GM12873 (cell line): ENCODE data around the gene CTNNA1.

Experiments used
- TF ChIP-seq, protein P1 (sequence below): IDR thresholded peaks from 2 replicates; pipeline ENCODE4 v1.5.1; 2012; ENCODE audit warnings: low read depth, mild to moderate bottlenecking, moderate library complexity, low read length, control low read depth; ENCODE audit not compliant: insufficient read depth; ENCODE audit errors: missing control alignments

Gene CTNNA1

DNA sequence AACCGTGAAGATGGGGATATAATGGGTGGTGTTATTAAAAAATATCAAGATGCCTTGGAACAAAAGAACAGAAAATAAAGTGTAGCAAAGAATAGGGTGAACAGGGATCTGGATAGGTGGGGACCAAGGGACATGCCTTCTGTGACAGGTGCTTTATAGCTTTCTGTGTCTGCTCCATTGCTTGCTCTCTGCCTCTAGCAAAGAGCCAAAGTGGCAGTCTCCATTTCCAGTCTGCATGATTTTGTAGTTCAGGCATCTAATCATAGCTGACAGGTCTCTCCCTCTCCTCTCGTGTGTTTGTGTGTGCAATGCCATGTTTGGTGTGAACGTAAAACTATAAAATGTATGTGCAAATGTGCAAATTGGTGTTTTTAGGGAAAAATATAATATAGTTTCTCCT is 86.9 kb downstream of the CTNNA1 start:
- TF ChIP-seq, protein P1, sequence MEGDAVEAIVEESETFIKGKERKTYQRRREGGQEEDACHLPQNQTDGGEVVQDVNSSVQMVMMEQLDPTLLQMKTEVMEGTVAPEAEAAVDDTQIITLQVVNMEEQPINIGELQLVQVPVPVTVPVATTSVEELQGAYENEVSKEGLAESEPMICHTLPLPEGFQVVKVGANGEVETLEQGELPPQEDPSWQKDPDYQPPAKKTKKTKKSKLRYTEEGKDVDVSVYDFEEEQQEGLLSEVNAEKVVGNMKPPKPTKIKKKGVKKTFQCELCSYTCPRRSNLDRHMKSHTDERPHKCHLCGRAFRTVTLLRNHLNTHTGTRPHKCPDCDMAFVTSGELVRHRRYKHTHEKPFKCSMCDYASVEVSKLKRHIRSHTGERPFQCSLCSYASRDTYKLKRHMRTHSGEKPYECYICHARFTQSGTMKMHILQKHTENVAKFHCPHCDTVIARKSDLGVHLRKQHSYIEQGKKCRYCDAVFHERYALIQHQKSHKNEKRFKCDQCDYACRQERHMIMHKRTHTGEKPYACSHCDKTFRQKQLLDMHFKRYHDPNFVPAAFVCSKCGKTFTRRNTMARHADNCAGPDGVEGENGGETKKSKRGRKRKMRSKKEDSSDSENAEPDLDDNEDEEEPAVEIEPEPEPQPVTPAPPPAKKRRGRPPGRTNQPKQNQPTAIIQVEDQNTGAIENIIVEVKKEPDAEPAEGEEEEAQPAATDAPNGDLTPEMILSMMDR: no peak

DNA sequence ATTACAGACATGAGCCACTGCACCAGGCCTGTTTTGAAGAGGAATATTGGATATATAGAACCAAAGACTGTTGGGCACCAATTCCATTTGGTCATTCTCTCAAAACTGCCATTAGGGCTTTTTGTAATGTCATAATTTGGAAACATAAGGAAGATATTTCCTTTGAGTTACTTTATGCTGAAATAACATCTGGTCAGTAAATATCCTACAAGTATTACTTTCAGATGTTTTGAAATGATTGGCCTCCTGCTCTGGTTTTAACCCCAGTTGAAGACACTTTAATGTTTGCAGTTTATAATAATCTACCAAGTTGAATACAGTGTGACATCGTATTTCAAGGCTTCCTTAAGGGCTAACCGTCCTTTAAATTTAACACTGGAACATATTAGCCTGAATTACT is 88.3 kb downstream of the CTNNA1 start:
- TF ChIP-seq, protein P1: no peak

DNA sequence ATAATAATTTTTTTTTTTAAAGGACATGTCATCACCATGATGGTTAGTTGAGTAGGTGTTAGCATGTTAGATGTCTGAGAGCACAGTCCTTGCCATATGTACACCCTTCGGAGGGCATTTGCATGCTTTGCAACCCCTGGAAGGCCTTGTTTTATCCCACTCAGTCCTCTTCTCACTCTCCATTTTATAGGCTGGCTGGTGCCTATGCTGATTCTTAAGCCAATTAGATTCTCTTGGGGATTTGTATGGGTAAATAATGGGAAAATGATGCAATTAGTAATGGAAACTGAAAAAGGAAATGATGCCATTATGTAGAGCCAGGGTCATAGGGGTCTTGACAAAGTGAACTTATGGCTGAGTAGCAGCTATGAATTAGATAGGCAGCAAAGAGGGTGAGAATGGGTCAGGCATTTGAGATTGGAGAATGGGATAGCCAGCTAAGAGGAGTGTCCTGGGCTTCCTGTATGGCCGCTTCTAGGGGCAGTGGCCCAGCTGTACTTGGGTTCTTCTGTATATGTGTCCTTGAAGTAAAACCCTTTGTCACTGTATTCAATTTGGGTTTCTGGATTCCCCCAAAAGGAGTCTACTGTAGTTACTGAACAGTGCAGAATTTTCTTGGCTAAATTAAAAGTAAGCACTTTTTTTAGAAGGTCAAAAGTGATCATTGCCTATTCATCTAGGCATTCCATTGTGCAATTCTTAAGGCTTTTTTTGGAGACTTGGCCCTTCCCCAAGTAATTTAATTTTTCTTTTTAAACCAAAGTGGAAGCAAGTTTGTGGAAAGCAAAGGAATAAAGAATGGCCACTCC is 90.3 kb downstream of the CTNNA1 start:
- TF ChIP-seq, protein P1: no peak

DNA sequence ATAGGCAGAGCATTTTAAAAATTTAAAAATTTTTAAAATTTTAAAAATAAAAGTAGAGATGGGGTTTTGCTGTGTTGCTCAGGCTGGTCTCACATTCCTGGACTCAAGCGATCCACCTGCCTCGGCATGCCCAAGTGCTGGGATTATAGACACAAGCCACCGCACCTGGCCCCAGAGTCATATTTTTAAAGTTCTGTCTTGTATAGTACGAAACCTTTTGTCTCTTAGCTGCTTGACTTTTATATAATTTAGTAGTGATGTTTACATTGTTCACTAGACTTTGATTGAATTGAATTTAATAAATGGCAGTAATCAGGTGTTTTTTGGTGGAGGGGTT is 90.9 kb downstream of the CTNNA1 start:
- TF ChIP-seq, protein P1: no peak

DNA sequence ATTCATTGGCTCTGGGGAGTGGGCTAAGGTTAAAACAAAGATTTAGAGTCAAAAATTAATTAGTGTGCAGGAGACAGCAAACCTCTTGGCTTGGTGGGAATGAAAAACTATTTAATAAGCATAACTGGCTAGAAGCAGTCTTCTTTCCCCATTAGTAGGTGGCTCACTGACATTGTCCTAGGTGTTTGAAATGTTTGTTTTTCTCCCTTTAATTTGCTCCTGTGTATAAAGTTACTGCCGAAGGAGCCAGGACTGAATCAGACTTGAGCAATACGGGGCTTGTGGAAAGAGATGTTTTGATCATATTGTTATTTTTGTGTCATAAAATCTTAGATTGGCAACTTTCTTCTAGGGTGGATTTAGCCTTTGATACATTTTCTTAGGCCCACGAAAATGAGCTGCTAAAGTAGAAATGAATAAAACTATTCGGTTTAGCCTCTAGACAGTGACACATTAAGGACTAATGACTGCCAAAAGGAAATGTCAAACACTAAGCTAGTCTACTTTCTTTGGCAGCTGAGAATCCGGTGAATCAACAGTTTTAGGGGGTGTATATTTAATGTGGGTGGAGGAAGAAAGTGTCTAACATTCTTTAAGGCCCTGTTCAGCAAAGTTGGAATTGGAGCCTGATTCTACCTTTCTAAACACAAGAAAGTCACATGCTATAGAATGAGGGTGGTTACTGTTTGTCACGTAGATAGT is 91.7 kb downstream of the CTNNA1 start:
- TF ChIP-seq, protein P1: no peak

DNA sequence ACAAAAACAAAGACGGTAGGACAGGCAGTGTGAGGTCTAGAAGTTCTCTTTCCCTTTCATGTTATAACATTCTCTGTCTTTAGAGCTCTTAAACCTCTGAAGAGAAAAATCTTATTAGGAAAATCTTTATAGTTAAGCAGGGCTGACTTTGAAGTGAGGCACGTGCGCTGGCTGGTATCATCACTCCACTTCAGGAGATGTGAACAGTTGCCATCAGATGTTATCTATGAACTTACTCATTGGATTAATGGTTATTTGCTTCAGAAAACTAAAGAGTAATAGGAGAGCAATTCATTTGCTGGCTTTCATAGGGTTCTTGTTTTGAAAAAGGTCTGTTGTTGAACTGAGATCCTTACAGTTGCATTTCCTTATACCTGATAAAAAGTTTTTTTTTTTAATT is 96.2 kb downstream of the CTNNA1 start:
- TF ChIP-seq, protein P1: no peak

DNA sequence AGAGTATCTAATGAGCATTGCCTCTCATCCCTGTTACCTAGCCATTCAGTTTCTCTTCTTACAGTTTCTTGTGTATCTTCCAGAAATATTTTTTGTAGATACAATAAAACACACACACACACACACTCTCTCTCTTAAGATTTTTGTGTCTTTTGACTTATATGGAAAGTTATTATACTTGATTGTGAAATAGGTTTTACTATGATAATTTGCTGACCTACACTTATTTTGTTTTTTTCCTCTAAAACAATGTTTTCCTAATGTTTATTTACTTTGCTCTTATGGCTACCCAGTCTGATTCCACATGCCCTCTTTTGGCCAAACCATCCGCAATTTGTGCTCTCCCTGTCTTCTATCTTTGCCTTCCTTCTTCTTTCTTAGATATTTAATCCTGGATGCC is 96.7 kb downstream of the CTNNA1 start:
- TF ChIP-seq, protein P1: no peak
